Keratinocyte (primary cell): ENCODE measurements around the gene DOCK1.

Experiments
- CTCF ChIP-seq, 3 experiments: IDR thresholded peaks in 1 of 3; conservative IDR thresholded peaks in 1 of 3; optimal IDR thresholded peaks in 1 of 3; 2 replicates in 2 of 3; 3 replicates in 1 of 3; pipeline versions ENCODE3 to v1.5.1; 2011; ENCODE audit warnings: low read length in 3 of 3, mild to moderate bottlenecking in 3 of 3, moderate library complexity in 2 of 3, control low read depth in 1 of 3, inconsistent platforms in 1 of 3; ENCODE audit not compliant: insufficient read depth in 2 of 3; ENCODE audit errors: extremely low read depth in 1 of 3
- EZH2 ChIP-seq: IDR thresholded peaks from one replicate; pipeline ENCODE4 v1.6.1; 2012; ENCODE audit warnings: inconsistent platforms, mild to moderate bottlenecking, low read length, moderate library complexity

DNA sequence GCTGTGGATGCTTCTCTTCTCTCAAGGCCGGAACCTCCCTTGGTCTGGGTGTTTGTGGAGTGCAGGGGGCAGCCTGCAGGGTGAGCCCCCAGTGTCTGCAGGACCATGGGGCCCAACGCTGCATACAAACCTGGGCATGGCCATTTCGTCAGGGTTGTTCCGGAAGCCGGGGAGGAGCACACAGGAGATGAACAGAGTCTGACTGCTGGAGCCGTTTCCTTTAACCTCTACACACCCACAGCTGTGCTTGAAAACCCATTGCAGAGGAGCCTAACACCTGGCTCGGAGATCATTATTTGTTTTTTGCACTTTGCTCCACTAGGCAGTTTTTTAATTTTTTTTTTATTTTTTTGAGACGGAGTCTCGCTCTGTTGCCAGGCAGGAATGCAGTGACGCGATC lies 458.8 kb downstream of the DOCK1 start:
- no peak for TF ChIP-seq CTCF (optimal IDR thresholded peaks at IDR 0.05 in 1 of 3, IDR thresholded peaks at IDR 0.05 in 1 of 3, conservative IDR thresholded peaks at IDR 0.05 in 1 of 3; ENCODE audit: extremely low read depth in 1 of 3, insufficient read depth in 2 of 3, low read length in 3 of 3)
- no peak for TF ChIP-seq EZH2
